Gastrocnemius medialis (tissue), 4 donors: ENCODE results near the gene TIMM8B.

Experiments
- CTCF ChIP-seq, 5 experiments: fragments of 450-650 bp in 3 of 5; fragments of 200-600 bp in 2 of 5; sonication (generic) in 2 of 5; IDR thresholded peaks in 4 of 5; conservative IDR thresholded peaks in 1 of 5; 1 replicate in 4 of 5; 2 replicates in 1 of 5; pipeline ENCODE4 v1.5.1; 2016 to 2019; ENCODE audit warnings: antibody characterized with exemption in 5 of 5, mild to moderate bottlenecking in 3 of 5, moderate library complexity in 3 of 5
- POLR2A ChIP-seq, 2 donors: fragments of 450-650 bp; IDR thresholded peaks; one replicate each; pipeline ENCODE4 v1.6.1; 2017; ENCODE audit warnings: antibody characterized with exemption in 2 of 2, mild to moderate bottlenecking in 2 of 2, moderate library complexity in 2 of 2

- TF ChIP-seq POLR2A (IDR thresholded peaks at IDR 0.05) (no peak), CTCF (IDR thresholded peaks at IDR 0.05 in 4 of 5, conservative IDR thresholded peaks at IDR 0.05 in 1 of 5) (no peak)
Measured at GRCh38 chr11:112129656-112130055, 43.1 kb upstream of the TIMM8B start.
